Measurements from ENCODE around the gene B3GALT4. TPM values are rescaled to one million over a fixed set of nuclear protein-coding genes. Genes with fewer than 3 reads are reported as not detected.

The B3GALT4 gene
- total and polyA plus RNA-seq, 2 of the 13 experiments (the other 11 are each of a cell fraction or from before 2014, with no cell fraction given), result 0.04 to 0.27 TPM

DNA sequence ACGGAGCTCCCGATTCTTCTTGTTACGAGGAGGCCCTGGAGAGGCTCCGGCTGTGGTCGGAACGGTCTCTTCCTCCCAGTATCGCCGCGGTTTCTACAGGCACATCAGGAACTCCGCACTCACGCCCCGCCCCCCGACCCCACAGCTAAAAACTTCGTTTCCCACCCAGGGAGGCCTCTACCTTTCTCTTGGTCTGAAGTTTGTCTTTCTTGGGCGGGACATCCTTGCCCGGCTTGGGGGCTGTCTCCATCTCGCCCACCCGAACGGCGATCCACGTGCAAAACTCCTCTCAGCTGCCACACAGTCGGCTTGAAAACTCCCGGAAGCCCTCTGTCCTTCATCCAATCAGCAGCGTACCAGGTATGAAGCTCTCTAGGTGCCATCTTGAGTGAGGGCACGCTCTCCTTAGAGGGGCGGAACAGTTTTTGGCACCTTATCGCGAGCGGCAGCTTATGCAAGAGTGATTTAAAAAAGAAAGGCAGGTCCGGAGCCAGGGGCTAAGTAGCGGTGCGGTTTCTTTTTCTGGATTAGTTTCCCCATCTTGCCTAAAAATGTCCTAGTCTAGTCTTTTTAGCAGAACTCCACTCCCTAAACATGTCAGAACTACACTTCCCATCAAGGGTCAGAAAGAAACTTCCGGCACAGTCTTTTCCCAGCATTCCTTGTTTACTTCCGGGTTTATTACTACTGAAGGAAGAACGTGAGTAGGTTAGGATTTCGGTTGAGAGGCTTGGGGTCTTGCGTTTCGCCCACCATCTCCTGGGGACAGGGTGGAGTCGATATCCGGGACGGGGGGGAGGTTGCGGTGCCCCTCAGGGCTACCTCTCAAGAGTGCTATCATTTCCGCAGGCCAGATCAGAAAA is 12.2 kb downstream of the B3GALT4 start, which contains the start of the genes PFDN6 and WDR46 (continued):
- TF ChIP-seq, protein P1, sequence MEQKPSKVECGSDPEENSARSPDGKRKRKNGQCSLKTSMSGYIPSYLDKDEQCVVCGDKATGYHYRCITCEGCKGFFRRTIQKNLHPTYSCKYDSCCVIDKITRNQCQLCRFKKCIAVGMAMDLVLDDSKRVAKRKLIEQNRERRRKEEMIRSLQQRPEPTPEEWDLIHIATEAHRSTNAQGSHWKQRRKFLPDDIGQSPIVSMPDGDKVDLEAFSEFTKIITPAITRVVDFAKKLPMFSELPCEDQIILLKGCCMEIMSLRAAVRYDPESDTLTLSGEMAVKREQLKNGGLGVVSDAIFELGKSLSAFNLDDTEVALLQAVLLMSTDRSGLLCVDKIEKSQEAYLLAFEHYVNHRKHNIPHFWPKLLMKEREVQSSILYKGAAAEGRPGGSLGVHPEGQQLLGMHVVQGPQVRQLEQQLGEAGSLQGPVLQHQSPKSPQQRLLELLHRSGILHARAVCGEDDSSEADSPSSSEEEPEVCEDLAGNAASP (CRISPR knock-in tag; IDR thresholded peaks at IDR 0.05; ENCODE audit: borderline replicate concordance), result no peak
- TF ChIP-seq MIER3 (CRISPR knock-in tag; IDR thresholded peaks at IDR 0.05; ENCODE audit: borderline replicate concordance) (no peak; the same call in 1 of the 2 replicates), HNF4A (CRISPR knock-in tag; IDR thresholded peaks at IDR 0.05) (no peak), ZNF33A (CRISPR knock-in tag; IDR thresholded peaks at IDR 0.05; ENCODE audit: borderline replicate concordance) (no peak), MXD4 (CRISPR knock-in tag; IDR thresholded peaks at IDR 0.05) (peak; percentile 93; the same call in 1 of the 2 replicates), NR3C1 (CRISPR knock-in tag; IDR thresholded peaks at IDR 0.05) (no peak), ZNF343 (CRISPR knock-in tag; IDR thresholded peaks at IDR 0.05) (0 out of 2 replicates have a peak, but pooled peaks have one; percentile 64), ZNF781 (CRISPR knock-in tag; IDR thresholded peaks at IDR 0.05; ENCODE audit: borderline replicate concordance, not compliant biosample characterization) (no peak), NFATC3 (CRISPR knock-in tag; IDR thresholded peaks at IDR 0.05) (no peak), ZNF615 (CRISPR knock-in tag; IDR thresholded peaks at IDR 0.05; ENCODE audit: borderline replicate concordance) (0 out of 2 replicates have a peak, but pooled peaks have one; percentile 59), MXI1 (IDR thresholded peaks at IDR 0.05; ENCODE audit: borderline replicate concordance, low read depth, low read length) (peak; percentile 98), ZNF30 (CRISPR knock-in tag; IDR thresholded peaks at IDR 0.05) (no peak), SYNCRIP (IDR thresholded peaks at IDR 0.05; ENCODE audit: insufficient read depth, low read depth, low read length) (no peak), ZNF589 (CRISPR knock-in tag; conservative IDR thresholded peaks at IDR 0.05) (no peak), YY1 (IDR thresholded peaks at IDR 0.05; ENCODE audit: insufficient read depth, insufficient replicate concordance, low read depth, low read length) (peak; percentile 99), RAD51 (IDR thresholded peaks at IDR 0.05; ENCODE audit: borderline replicate concordance) (no peak), TBX3 (IDR thresholded peaks at IDR 0.05; ENCODE audit: borderline replicate concordance) (peak; percentile 75), SUZ12 (IDR thresholded peaks at IDR 0.05; ENCODE audit: low read depth, low read length) (peak; percentile 83), ASH2L (IDR thresholded peaks at IDR 0.05; ENCODE audit: insufficient read length, low read depth, low read length) (peak; percentile 88)
- TF ChIP-seq, protein P2, sequence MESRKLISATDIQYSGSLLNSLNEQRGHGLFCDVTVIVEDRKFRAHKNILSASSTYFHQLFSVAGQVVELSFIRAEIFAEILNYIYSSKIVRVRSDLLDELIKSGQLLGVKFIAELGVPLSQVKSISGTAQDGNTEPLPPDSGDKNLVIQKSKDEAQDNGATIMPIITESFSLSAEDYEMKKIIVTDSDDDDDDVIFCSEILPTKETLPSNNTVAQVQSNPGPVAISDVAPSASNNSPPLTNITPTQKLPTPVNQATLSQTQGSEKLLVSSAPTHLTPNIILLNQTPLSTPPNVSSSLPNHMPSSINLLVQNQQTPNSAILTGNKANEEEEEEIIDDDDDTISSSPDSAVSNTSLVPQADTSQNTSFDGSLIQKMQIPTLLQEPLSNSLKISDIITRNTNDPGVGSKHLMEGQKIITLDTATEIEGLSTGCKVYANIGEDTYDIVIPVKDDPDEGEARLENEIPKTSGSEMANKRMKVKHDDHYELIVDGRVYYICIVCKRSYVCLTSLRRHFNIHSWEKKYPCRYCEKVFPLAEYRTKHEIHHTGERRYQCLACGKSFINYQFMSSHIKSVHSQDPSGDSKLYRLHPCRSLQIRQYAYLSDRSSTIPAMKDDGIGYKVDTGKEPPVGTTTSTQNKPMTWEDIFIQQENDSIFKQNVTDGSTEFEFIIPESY (CRISPR knock-in tag; IDR thresholded peaks at IDR 0.05), result no peak
- TF ChIP-seq, protein P3, sequence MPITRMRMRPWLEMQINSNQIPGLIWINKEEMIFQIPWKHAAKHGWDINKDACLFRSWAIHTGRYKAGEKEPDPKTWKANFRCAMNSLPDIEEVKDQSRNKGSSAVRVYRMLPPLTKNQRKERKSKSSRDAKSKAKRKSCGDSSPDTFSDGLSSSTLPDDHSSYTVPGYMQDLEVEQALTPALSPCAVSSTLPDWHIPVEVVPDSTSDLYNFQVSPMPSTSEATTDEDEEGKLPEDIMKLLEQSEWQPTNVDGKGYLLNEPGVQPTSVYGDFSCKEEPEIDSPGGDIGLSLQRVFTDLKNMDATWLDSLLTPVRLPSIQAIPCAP (CRISPR knock-in tag; IDR thresholded peaks at IDR 0.05; ENCODE audit: low read depth), result no peak
- TF ChIP-seq, protein P4, sequence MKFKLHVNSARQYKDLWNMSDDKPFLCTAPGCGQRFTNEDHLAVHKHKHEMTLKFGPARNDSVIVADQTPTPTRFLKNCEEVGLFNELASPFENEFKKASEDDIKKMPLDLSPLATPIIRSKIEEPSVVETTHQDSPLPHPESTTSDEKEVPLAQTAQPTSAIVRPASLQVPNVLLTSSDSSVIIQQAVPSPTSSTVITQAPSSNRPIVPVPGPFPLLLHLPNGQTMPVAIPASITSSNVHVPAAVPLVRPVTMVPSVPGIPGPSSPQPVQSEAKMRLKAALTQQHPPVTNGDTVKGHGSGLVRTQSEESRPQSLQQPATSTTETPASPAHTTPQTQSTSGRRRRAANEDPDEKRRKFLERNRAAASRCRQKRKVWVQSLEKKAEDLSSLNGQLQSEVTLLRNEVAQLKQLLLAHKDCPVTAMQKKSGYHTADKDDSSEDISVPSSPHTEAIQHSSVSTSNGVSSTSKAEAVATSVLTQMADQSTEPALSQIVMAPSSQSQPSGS (CRISPR knock-in tag; IDR thresholded peaks at IDR 0.05), result no peak; the same call in 1 of the 2 replicates
